Prostate gland (tissue), 2 donors: Measurements from ENCODE around the gene YARS1.

Experiments used
- POLR2A ChIP-seq: fragments of 450-650 bp; IDR thresholded peaks from one replicate; pipeline ENCODE4 v1.6.1; 2016; ENCODE audit warnings: antibody characterized with exemption, mild to moderate bottlenecking
- TF ChIP-seq, protein P1 (sequence below), 4 experiments: fragments of 200-600 bp in 2 of 4; fragments of 450-650 bp in 2 of 4; sonication (generic) in 2 of 4; IDR thresholded peaks; 1 replicate in 3 of 4; 2 replicates in 1 of 4; pipeline ENCODE4 v1.5.1; 2016 to 2019; ENCODE audit warnings: antibody characterized with exemption in 4 of 4, mild to moderate bottlenecking in 2 of 4, moderate library complexity in 2 of 4

DNA sequence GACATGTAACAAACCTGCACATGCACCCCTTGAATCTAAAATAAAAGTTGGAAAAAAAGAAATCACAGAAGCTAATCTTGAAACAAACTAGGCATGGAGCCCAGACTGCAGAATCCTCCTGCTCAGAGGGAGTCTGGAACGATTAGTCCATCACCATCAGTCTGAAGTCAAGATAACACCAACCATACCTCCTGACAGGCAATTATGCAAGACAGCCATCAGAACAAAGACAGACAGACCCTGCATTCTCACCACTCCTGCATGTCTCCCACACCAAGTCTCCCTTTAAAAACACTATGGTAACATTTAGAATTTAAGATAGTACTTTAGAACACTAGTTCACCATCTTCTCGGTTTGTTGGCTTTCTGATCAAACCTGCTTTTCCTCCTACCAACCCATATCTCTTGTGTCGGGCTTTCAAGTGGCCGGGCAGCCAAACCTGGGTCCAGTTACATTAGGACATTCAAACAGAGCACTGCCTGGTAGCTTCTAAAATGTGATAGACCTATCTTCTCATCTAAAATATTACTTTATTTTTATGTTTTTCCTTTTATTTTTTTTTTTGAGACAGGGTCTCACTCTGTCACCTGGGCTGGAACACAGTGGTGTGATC, 10.1 kb downstream of the YARS1 start:
- TF ChIP-seq, protein P1, sequence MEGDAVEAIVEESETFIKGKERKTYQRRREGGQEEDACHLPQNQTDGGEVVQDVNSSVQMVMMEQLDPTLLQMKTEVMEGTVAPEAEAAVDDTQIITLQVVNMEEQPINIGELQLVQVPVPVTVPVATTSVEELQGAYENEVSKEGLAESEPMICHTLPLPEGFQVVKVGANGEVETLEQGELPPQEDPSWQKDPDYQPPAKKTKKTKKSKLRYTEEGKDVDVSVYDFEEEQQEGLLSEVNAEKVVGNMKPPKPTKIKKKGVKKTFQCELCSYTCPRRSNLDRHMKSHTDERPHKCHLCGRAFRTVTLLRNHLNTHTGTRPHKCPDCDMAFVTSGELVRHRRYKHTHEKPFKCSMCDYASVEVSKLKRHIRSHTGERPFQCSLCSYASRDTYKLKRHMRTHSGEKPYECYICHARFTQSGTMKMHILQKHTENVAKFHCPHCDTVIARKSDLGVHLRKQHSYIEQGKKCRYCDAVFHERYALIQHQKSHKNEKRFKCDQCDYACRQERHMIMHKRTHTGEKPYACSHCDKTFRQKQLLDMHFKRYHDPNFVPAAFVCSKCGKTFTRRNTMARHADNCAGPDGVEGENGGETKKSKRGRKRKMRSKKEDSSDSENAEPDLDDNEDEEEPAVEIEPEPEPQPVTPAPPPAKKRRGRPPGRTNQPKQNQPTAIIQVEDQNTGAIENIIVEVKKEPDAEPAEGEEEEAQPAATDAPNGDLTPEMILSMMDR (IDR thresholded peaks at IDR 0.05) = no peak
- TF ChIP-seq POLR2A = no peak
